Neural cell (in vitro differentiated cells): Measurements from ENCODE around the gene TSPO. TPM values are rescaled to one million over a fixed set of nuclear protein-coding genes. Genes with fewer than 3 reads are reported as not detected.

Source experiments
- H2AFZ ChIP-seq: fragments of 200-600, 300-800 bp; sonication (generic), shearing (Covaris generic); 2 replicates; pipeline ENCODE4 v1.6.0; 2014; ENCODE audit warnings: low read depth, mild to moderate bottlenecking, antibody characterized with exemption, low read length, moderate library complexity
- H3F3A ChIP-seq: fragments of 200-600 bp; shearing (Covaris generic); 2 replicates; pipeline ENCODE4 v1.6.1; 2016; ENCODE audit warnings: mild to moderate bottlenecking, moderate library complexity, mixed read lengths, antibody characterized with exemption, low read length; ENCODE audit not compliant: insufficient read depth, poor library complexity, severe bottlenecking
- H3K27ac ChIP-seq: fragments of 200-600, 300-800 bp; sonication (generic), shearing (Covaris generic); 2 replicates; pipeline ENCODE4 v1.5.1; 2014; ENCODE audit warnings: mild to moderate bottlenecking, low read length, moderate library complexity
- H3K27me3 ChIP-seq: fragments of 300-800, 200-600 bp; sonication (generic), shearing (Covaris generic); 2 replicates; pipeline ENCODE4 v1.6.0; 2014; ENCODE audit warnings: mild to moderate bottlenecking, low read depth, low read length, moderate library complexity; ENCODE audit not compliant: insufficient read depth
- H3K36me3 ChIP-seq: fragments of 300-800, 200-600 bp; sonication (generic), shearing (Covaris generic); 2 replicates; pipeline ENCODE4 v1.5.1; 2014; ENCODE audit warnings: mild to moderate bottlenecking, antibody characterized with exemption, low read length, moderate library complexity; ENCODE audit not compliant: insufficient read depth
- H3K4me2 ChIP-seq: fragments of 300-800, 200-600 bp; sonication (generic), shearing (Covaris generic); 2 replicates; pipeline ENCODE4 v1.6.0; 2014; ENCODE audit warnings: mild to moderate bottlenecking, low read length
- H3K4me3 ChIP-seq: fragments of 300-800, 200-600 bp; sonication (generic), shearing (Covaris generic); 2 replicates; pipeline ENCODE4 v1.5.1; 2014; ENCODE audit warnings: mild to moderate bottlenecking, low read length, moderate library complexity
- H3K79me2 ChIP-seq: fragments of 200-600 bp; shearing (Covaris generic); replicated peaks from 2 replicates; pipeline ENCODE4 v1.6.0; 2014; ENCODE audit warnings: mild to moderate bottlenecking, low read length, moderate library complexity; ENCODE audit not compliant: insufficient read depth
- H3K9ac ChIP-seq: fragments of 300-800, 200-600 bp; sonication (generic), shearing (Covaris generic); 2 replicates; pipeline ENCODE4 v1.6.1; 2016; ENCODE audit warnings: mild to moderate bottlenecking, low read length, mixed read lengths
- H3K9me2 ChIP-seq: fragments of 200-600 bp; shearing (Covaris generic); 2 replicates; pipeline ENCODE4 v1.6.1; 2016; ENCODE audit warnings: mild to moderate bottlenecking, low read length, mixed read lengths; ENCODE audit not compliant: insufficient read depth
- H3K9me3 ChIP-seq: fragments of 200-600, 300-800 bp; sonication (generic), shearing (Covaris generic); 2 replicates; pipeline ENCODE4 v1.6.1; 2016; ENCODE audit warnings: mild to moderate bottlenecking, mixed run types, low read length, moderate library complexity, mixed read lengths
- H4K20me1 ChIP-seq: fragments of 200-600 bp; shearing (Covaris generic); 2 replicates; pipeline ENCODE4 v1.6.1; 2016; ENCODE audit warnings: mild to moderate bottlenecking, mixed run types; ENCODE audit not compliant: insufficient read depth
- EP300 ChIP-seq: fragments of 450-650 bp; conservative IDR thresholded peaks from 2 replicates; pipeline ENCODE4 v1.6.1; 2014; ENCODE audit warnings: antibody characterized with exemption, mild to moderate bottlenecking, moderate library complexity; ENCODE audit not compliant: poor library complexity, severe bottlenecking
- EZH2 ChIP-seq: fragments of 200-600, 300-800 bp; shearing (Covaris generic), sonication (generic); IDR thresholded peaks from 2 replicates; pipeline ENCODE4 v1.6.1; 2014; ENCODE audit warnings: antibody characterized with exemption, low read length, borderline replicate concordance, mild to moderate bottlenecking; ENCODE audit not compliant: insufficient read depth, poor library complexity, severe bottlenecking
- MXI1 ChIP-seq: fragments of 450-650 bp; conservative IDR thresholded peaks from 2 replicates; pipeline ENCODE4 v1.6.1; 2014; ENCODE audit warnings: antibody characterized with exemption, mild to moderate bottlenecking; ENCODE audit not compliant: poor library complexity, severe bottlenecking
- POLR2AphosphoS5 ChIP-seq: IDR thresholded peaks from 2 replicates; pipeline ENCODE4 v1.6.1; 2012
- RAD21 ChIP-seq: fragments of 450-650 bp; conservative IDR thresholded peaks from 2 replicates; pipeline ENCODE4 v1.6.1; 2014; ENCODE audit warnings: antibody characterized with exemption, mild to moderate bottlenecking, moderate library complexity
- SMC3 ChIP-seq: fragments of 450-650 bp; conservative IDR thresholded peaks from 2 replicates; pipeline ENCODE4 v1.6.1; 2014; ENCODE audit warnings: antibody characterized with exemption, mild to moderate bottlenecking, moderate library complexity; ENCODE audit not compliant: poor library complexity
- TAF1 ChIP-seq: IDR thresholded peaks from 2 replicates; pipeline ENCODE4 v1.6.1; 2012; ENCODE audit warnings: low read depth
- polyA plus RNA-seq: library from polyadenylated mRNA; depleted of rRNA; stranded (reverse); fragments of >200 nt; gene quantifications from 2 replicates; pipeline ENCODE4 v1.2.3, GENCODE V29; 2014
- TF ChIP-seq, protein P1 (sequence below): fragments of 450-650 bp; IDR thresholded peaks from 2 replicates; pipeline ENCODE4 v1.5.1; 2014; ENCODE audit warnings: antibody characterized with exemption, mild to moderate bottlenecking, moderate library complexity; ENCODE audit not compliant: poor library complexity, severe bottlenecking
- TF ChIP-seq, protein P2 (sequence below): IDR thresholded peaks from 2 replicates; pipeline ENCODE4 v1.6.1; 2012; ENCODE audit warnings: borderline replicate concordance

Gene TSPO
- polyA plus RNA-seq, 1 donor from 2014 or later: not detected

DNA sequence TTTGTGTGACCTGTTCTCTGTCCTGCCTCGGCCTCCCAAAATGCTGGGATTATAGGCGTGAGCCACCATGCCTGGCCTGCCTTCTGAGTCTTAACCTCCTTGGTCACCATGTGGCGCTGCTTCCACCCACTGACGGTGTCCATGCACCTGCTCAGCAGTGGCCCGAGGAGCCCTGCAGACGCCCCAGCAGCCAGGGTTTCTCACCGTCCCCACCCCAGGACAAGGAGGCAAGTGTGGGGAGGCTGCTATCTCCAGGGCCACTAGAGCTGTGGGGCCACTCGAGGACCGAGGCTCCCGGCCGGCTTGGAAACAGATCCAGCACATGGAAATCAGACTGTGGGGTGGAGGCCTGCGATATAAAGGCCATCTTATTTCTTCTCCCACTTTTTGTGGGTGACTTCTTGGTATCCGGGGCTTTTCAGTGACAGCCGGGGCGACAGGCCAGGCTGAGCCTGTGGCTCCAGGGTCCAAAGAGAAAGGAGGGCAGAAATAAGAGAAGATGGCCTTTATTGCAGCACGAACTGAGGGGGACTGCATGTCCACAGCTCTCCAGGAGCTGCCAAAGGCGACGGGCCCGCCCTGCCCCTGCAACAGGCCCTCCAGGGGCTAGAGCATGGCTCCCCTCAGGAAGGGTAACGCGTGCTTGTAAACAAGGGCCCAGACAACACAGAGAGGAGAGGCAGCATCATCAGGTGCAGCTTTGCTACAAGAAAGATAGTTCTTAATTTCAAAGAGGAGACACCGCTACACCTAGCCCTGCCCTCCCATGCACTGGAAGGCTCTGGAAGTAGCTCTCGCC lies 15.0 kb downstream of the TSPO start:
- H3K9ac ChIP-seq: no peak overlapping the region
- no peaks in the 10 kb centered on the region for H3K27me3 ChIP-seq
- H3F3A ChIP-seq: no peaks in the 10 kb centered on the region
- H3K4me3 ChIP-seq: no peak overlapping the region
- TF ChIP-seq, protein P1, sequence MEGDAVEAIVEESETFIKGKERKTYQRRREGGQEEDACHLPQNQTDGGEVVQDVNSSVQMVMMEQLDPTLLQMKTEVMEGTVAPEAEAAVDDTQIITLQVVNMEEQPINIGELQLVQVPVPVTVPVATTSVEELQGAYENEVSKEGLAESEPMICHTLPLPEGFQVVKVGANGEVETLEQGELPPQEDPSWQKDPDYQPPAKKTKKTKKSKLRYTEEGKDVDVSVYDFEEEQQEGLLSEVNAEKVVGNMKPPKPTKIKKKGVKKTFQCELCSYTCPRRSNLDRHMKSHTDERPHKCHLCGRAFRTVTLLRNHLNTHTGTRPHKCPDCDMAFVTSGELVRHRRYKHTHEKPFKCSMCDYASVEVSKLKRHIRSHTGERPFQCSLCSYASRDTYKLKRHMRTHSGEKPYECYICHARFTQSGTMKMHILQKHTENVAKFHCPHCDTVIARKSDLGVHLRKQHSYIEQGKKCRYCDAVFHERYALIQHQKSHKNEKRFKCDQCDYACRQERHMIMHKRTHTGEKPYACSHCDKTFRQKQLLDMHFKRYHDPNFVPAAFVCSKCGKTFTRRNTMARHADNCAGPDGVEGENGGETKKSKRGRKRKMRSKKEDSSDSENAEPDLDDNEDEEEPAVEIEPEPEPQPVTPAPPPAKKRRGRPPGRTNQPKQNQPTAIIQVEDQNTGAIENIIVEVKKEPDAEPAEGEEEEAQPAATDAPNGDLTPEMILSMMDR: no peak
- TF ChIP-seq EZH2: no peak
- TF ChIP-seq POLR2AphosphoS5: no peak
- TF ChIP-seq MXI1: no peak
- TF ChIP-seq RAD21: no peak
- TF ChIP-seq EP300: no peak
- TF ChIP-seq, protein P2, sequence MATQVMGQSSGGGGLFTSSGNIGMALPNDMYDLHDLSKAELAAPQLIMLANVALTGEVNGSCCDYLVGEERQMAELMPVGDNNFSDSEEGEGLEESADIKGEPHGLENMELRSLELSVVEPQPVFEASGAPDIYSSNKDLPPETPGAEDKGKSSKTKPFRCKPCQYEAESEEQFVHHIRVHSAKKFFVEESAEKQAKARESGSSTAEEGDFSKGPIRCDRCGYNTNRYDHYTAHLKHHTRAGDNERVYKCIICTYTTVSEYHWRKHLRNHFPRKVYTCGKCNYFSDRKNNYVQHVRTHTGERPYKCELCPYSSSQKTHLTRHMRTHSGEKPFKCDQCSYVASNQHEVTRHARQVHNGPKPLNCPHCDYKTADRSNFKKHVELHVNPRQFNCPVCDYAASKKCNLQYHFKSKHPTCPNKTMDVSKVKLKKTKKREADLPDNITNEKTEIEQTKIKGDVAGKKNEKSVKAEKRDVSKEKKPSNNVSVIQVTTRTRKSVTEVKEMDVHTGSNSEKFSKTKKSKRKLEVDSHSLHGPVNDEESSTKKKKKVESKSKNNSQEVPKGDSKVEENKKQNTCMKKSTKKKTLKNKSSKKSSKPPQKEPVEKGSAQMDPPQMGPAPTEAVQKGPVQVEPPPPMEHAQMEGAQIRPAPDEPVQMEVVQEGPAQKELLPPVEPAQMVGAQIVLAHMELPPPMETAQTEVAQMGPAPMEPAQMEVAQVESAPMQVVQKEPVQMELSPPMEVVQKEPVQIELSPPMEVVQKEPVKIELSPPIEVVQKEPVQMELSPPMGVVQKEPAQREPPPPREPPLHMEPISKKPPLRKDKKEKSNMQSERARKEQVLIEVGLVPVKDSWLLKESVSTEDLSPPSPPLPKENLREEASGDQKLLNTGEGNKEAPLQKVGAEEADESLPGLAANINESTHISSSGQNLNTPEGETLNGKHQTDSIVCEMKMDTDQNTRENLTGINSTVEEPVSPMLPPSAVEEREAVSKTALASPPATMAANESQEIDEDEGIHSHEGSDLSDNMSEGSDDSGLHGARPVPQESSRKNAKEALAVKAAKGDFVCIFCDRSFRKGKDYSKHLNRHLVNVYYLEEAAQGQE: no peak
- TF ChIP-seq SMC3: no peak
- no peak for TF ChIP-seq TAF1
- H3K79me2 ChIP-seq: no peaks in the 10 kb centered on the region
- H3K9me2 ChIP-seq: no peaks in the 10 kb centered on the region
- no peak overlapping the region for H3K4me2 ChIP-seq
- H3K27ac ChIP-seq: no peak overlapping the region
- no peaks in the 10 kb centered on the region for H4K20me1 ChIP-seq
- H3K9me3 ChIP-seq: no peaks in the 10 kb centered on the region
- H2AFZ ChIP-seq: no peak overlapping the region
- no peaks in the 10 kb centered on the region for H3K36me3 ChIP-seq

DNA sequence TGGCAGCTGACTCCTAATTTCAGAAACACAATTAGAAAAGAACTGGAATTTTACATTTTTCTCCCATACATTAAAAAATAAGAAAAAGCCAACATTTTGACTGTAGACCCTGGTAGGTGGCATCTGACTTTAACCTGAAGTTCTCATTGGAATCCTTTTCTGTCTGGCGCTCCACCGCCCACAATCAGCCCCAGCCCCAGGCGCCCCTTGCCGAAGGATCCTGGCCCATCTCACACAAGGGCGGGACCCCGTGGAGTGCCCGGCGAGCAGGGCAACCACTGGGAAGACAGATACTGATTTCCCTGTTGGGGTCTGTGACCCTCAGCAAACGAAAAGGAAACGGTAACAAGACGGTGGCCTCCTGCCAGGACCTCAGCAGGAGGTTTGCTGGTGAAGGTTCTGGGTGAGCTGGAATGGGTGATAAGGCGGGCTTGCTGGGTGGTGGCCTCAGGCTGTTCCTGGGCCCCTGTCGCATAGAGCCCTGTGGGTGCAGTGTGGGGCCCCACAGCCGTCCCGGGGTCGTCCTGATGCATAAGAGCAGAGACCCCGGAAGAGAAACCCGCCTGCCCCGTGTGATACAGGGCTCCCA lies 15.7 kb downstream of the TSPO start:
- Histone ChIP-seq H3K4me3 (no peak overlapping the region), H3F3A (no peaks in the 10 kb centered on the region), H4K20me1 (no peaks in the 10 kb centered on the region), H3K27me3 (no peaks in the 10 kb centered on the region), H3K9me2 (no peaks in the 10 kb centered on the region), H3K9me3 (no peaks in the 10 kb centered on the region), H2AFZ (no peak overlapping the region), H3K36me3 (no peaks in the 10 kb centered on the region), H3K9ac (no peak overlapping the region), H3K79me2 (no peaks in the 10 kb centered on the region), H3K4me2 (no peak overlapping the region), H3K27ac (no peak overlapping the region)
- TF ChIP-seq RAD21: no peak
- no peak for TF ChIP-seq EP300
